Left cardiac atrium (tissue), 4 donors: Measurements from ENCODE around the gene ZFP69B. TPM values are rescaled to one million over a fixed set of nuclear protein-coding genes. Genes with fewer than 3 reads are reported as not detected.
A peak's percentile ranks its signal among the peaks of the same experiment; 100 is the strongest.

Experiments
- ATAC-seq, 2 donors: fragments of 200-7000 bp; cut with Tn5 transposase; one replicate each; pipeline ENCODE4 v1.9.1; 2020; ENCODE audit warnings: mild to moderate bottlenecking in 2 of 2, moderate library complexity in 2 of 2
- DNase-seq: peaks from one replicate; pipeline ENCODE4 v3.0.0-alpha.2; 2020
- intact Hi-C, 2 donors: fragments of 100-400 bp; cut with DNase I; formaldehyde crosslinking; loops; one replicate each; pipeline versions ENCODE4 v1.14.1 to v1.15.1; 2022 to 2023
- total RNA-seq, 2 donors: library from RNA; stranded (reverse); fragmentation: NEBNext Ultra II Directional; extraction: Animal tissue kit (Norgen Biotek cat#: 25700); gene quantifications; one replicate each; pipeline ENCODE4 v1.2.1, GENCODE V29; 2021
- donor health status: DM: no; HTN: yes; CAD: no.
- donor health status: DM: no; HTN: yes; CAD: no; lungs with severe emphysema.
- donor health status: DM: yes; HTN: yes; CAD: no.
- donor health status: Dilated cardiomyopathy.

Gene ZFP69B
- total RNA-seq, 2 donors from 2014 or later = 1.1 to 1.2 TPM

GRCh38 chr1:40508375-40509341 lies 58.4 kb downstream of the ZFP69B start, which contains the start of gene EXO5:
Gene EXO5, plus strand, starts transcription at chr1:40508767. Its CDS starts 5,778 bp downstream, at chr1:40514545.
- DNase-seq = peak; percentile 85
- peak; percentile 99 to 100 for ATAC-seq
- intact Hi-C loops = no loop called here

Other genes with a start within 250 kb of the ZFP69B start
- not detected for gene TMCO2, start 202.5 kb upstream of the ZFP69B start, total RNA-seq
- gene ZMPSTE24, start 192.2 kb upstream of the ZFP69B start, total RNA-seq = 10 to 100 TPM; 33.7 to 42.0 TPM
- gene COL9A2, start 133.2 kb upstream of the ZFP69B start, total RNA-seq = 1 to 10 TPM in 1 of 2 donors, under 1 TPM in 1; 0.53 to 1.2 TPM
- gene SMAP2, start 76.7 kb upstream of the ZFP69B start, total RNA-seq = 10 to 100 TPM; 17.9 to 25.6 TPM
- gene ZFP69, start 26.8 kb downstream of the ZFP69B start, total RNA-seq = 1 to 10 TPM; 2.3 to 2.5 TPM
- 1 to 10 TPM; 4.4 to 5.1 TPM for gene EXO5, start 58.3 kb downstream of the ZFP69B start, total RNA-seq
- gene ZNF684, start 81.2 kb downstream of the ZFP69B start, total RNA-seq = 1 to 10 TPM; 6.5 to 7.4 TPM
- 1 to 10 TPM; 2.9 to 3.6 TPM for gene RIMS3, start 215.2 kb downstream of the ZFP69B start, total RNA-seq
- 10 to 100 TPM; 60.1 to 71.1 TPM for gene NFYC, start 241.2 kb downstream of the ZFP69B start, total RNA-seq